ENCODE measurements around the gene ARSD. TPM values are rescaled to one million over a fixed set of nuclear protein-coding genes. Genes with fewer than 3 reads are reported as not detected.

Gene ARSD
- total and polyA plus RNA-seq, 2 of the 8 experiments (the other 6 are each of a cell fraction or from before 2014, with no cell fraction given), result 1.8 to 3.2 TPM

- Histone ChIP-seq H2BK15ac (ENCODE audit: low read length) (no peak overlapping the region), H3K23ac (ENCODE audit: insufficient read length) (no peak overlapping the region), H3K18ac (ENCODE audit: extremely low read depth, low read length) (no peak overlapping the region), H3K36me3 (ENCODE audit: control insufficient read depth in 2 of 4, insufficient read depth in 4 of 4, low read length in 3 of 4) (peaks cover 0 to 4% (median 0%) of the 10 kb centered on the region in 4 experiments; a peak in 2 of 8 replicates), H2BK20ac (ENCODE audit: low read length) (no peak overlapping the region), H3K4me1 (replicated peaks in 1 of 4; ENCODE audit: control insufficient read depth in 3 of 4, insufficient read depth in 4 of 4, low read length in 3 of 4) (peaks cover 0 to 6% (median 3%) of the 10 kb centered on the region in 4 experiments; a peak in 4 of 7 replicates), H3K27me3 (replicated peaks in 1 of 4; ENCODE audit: control insufficient read depth in 3 of 4, extremely low read depth in 1 of 4, insufficient read depth in 3 of 4, low read length in 3 of 4) (no peaks in the 10 kb centered on the region), H4K91ac (replicated peaks; ENCODE audit: insufficient read length, low read length) (no peak overlapping the region), H2AK5ac (ENCODE audit: low read depth, low read length) (no peak overlapping the region), H3K56ac (replicated peaks; ENCODE audit: insufficient read length, low read depth, low read length) (no peak overlapping the region), H3K79me1 (ENCODE audit: low read depth, low read length) (no peaks in the 10 kb centered on the region), H2AFZ (ENCODE audit: low read length) (no peak overlapping the region), H3K4me3 (ENCODE audit: extremely low read depth in 1 of 4, insufficient read depth in 2 of 4, low read depth in 3 of 4, low read length in 4 of 4) (no peak overlapping the region), H4K20me1 (replicated peaks in 1 of 2; ENCODE audit: control insufficient read depth in 1 of 2, insufficient read depth in 2 of 2, low read length in 2 of 2) (no peaks in the 10 kb centered on the region), H3K14ac (ENCODE audit: insufficient read length) (no peak overlapping the region), H3K9ac (replicated peaks in 1 of 4; ENCODE audit: extremely low read depth in 1 of 4, low read depth in 3 of 4, low read length in 3 of 4) (no peak overlapping the region), H3K4me2 (ENCODE audit: insufficient read depth in 1 of 2, low read depth in 2 of 2, low read length in 2 of 2) (no peak overlapping the region), H3K79me2 (ENCODE audit: control insufficient read depth in 1 of 2, insufficient read depth in 2 of 2, low read length in 2 of 2) (no peaks in the 10 kb centered on the region), H3K27ac (ENCODE audit: low read depth, low read length) (no peak overlapping the region), H2BK12ac (ENCODE audit: low read depth, low read length) (no peak overlapping the region), H2BK5ac (ENCODE audit: low read depth, low read length) (no peak overlapping the region), H3K23me2 (ENCODE audit: low read depth, low read length) (no peaks in the 10 kb centered on the region), H3K9me3 (ENCODE audit: insufficient read depth in 2 of 2, low read depth in 1 of 2, low read length in 1 of 2) (peaks cover 0 to 4% of the 10 kb centered on the region in 2 experiments; a peak in 2 of 4 replicates), H4K8ac (ENCODE audit: extremely low read depth, insufficient read depth, low read length) (no peak overlapping the region), H4K5ac (ENCODE audit: insufficient read length, low read depth, low read length) (no peak overlapping the region), H3K4ac (replicated peaks; ENCODE audit: insufficient read length, low read depth, low read length) (no peak overlapping the region), H2BK120ac (replicated peaks; ENCODE audit: low read depth, low read length) (no peak overlapping the region)
- FAIRE-seq (no peak), DNase-seq (ENCODE audit: low read depth in 1 of 2, low spot score in 2 of 2) (no peak)
- ChIA-PET POLR2A (ENCODE audit: partially characterized antibody) (interaction anchor here (0.6 to 1.0 kb wide), 2 partner anchors 20 to 59 kb away, joined by 3 read pairs; no protein-coding TSS in a partner anchor), CTCF (ENCODE audit: partially characterized antibody) (no interaction called here)
- WGBS, 2 experiments (ENCODE audit: extremely low coverage in 1 of 2, insufficient coverage in 1 of 2, insufficient read length in 1 of 2, insufficient replicate concordance in 2 of 2, low coverage in 1 of 2, low lambda C conversion rate in 2 of 2, missing lambda C conversion rate in 1 of 2), result 80 to 100% methylated on average over 1 of the region's 2 CpGs
- TF ChIP-seq RAD21 (IDR thresholded peaks at IDR 0.05 in 1 of 2, conservative IDR thresholded peaks at IDR 0.05 in 1 of 2; ENCODE audit: low read depth in 2 of 2, low read length in 2 of 2) (no peak), CREB1 (IDR thresholded peaks at IDR 0.05) (no peak), MAFK (IDR thresholded peaks at IDR 0.05; ENCODE audit: low read depth, low read length) (no peak), NANOG (IDR thresholded peaks at IDR 0.05; ENCODE audit: insufficient read depth, low read depth, low read length, poor library complexity, severe bottlenecking) (no peak), CHD2 (IDR thresholded peaks at IDR 0.05; ENCODE audit: low read length) (no peak), USF2 (IDR thresholded peaks at IDR 0.05; ENCODE audit: low read length) (no peak), BRCA1 (IDR thresholded peaks at IDR 0.05; ENCODE audit: low read depth, low read length) (no peak), POLR2AphosphoS5 (IDR thresholded peaks at IDR 0.05; ENCODE audit: low read depth, low read length) (no peak), PHF8 (conservative IDR thresholded peaks at IDR 0.05; ENCODE audit: low read depth, low read length) (no peak), EGR1 (IDR thresholded peaks at IDR 0.05; ENCODE audit: borderline replicate concordance, low read depth, low read length) (no peak)
Observed at GRCh38 chrX:2908125-2908685, 20.9 kb downstream of the ARSD start.
